SK-N-SH (cell line): ENCODE data around the gene KCTD15. TPM values are rescaled to one million over a fixed set of nuclear protein-coding genes. Genes with fewer than 3 reads are reported as not detected.

Source experiments
- CTCF ChIA-PET: fragments of 300-600, 350-600 bp; formaldehyde crosslinking; extraction: SDS; loops from one replicate; lab custom pipeline; 2021; lab: Yijun Ruan, JAX
- POLR2A ChIA-PET: fragments of 350-600 bp; sonication (Branson Sonifier 250); formaldehyde crosslinking; extraction: SDS; loops from one replicate; lab custom pipeline; 2020; ENCODE audit warnings: antibody characterized with exemption, inconsistent platforms; lab: Yijun Ruan, JAX
- DNase-seq: peaks from one replicate; pipeline ENCODE4 v3.0.0; 2012
- H2AFZ ChIP-seq: fragments of 200-600 bp; sonication (generic); 2 replicates; pipeline ENCODE4 v1.8.1; 2016; ENCODE audit warnings: antibody characterized with exemption, mild to moderate bottlenecking, low read depth
- H3F3A ChIP-seq: fragments of 200-600 bp; sonication (generic); replicated peaks from 2 replicates; pipeline ENCODE3; 2016; ENCODE audit warnings: antibody characterized with exemption, mild to moderate bottlenecking; ENCODE audit not compliant: insufficient read depth
- H3K27ac ChIP-seq, 2 experiments: fragments of 200-500 bp in 1 of 2; fragments of 200-600 bp in 1 of 2; sonication (Bioruptor generic) in 1 of 2; sonication (generic), shearing (Covaris generic) in 1 of 2; 2 replicates each; pipeline versions ENCODE4 v1.5.1 to v1.6.1; 2014 to 2016; ENCODE audit warnings: low read depth in 2 of 2, inconsistent platforms in 1 of 2, low read length in 1 of 2, mild to moderate bottlenecking in 1 of 2, mixed read lengths in 1 of 2
- H3K27me3 ChIP-seq: fragments of 200-600 bp; sonication (generic), shearing (Covaris generic); 2 replicates; pipeline ENCODE4 v1.6.1; 2016; ENCODE audit warnings: mixed run types; ENCODE audit not compliant: insufficient read depth
- H3K36me3 ChIP-seq, 2 experiments: fragments of 200-500 bp in 1 of 2; fragments of 200-600 bp in 1 of 2; sonication (Bioruptor generic) in 1 of 2; sonication (generic) in 1 of 2; replicated peaks in 1 of 2; 2 replicates each; pipeline versions ENCODE3 to v1.5.1; 2014 to 2016; ENCODE audit warnings: low read length in 1 of 2, mild to moderate bottlenecking in 1 of 2; ENCODE audit not compliant: insufficient read depth in 2 of 2, control insufficient read depth in 1 of 2
- H3K4me1 ChIP-seq, 2 experiments: fragments of 200-500 bp in 1 of 2; fragments of 200-600 bp in 1 of 2; sonication (Bioruptor generic) in 1 of 2; sonication (generic), shearing (Covaris generic) in 1 of 2; 2 replicates each; pipeline versions ENCODE4 v1.5.1 to v1.6.1; 2014 to 2016; ENCODE audit warnings: low read depth in 1 of 2, low read length in 1 of 2, mixed run types in 1 of 2; ENCODE audit not compliant: insufficient read depth in 2 of 2, control insufficient read depth in 1 of 2
- H3K4me2 ChIP-seq: fragments of 200-600 bp; sonication (generic), shearing (Covaris generic); 2 replicates; pipeline ENCODE4 v1.6.1; 2017; ENCODE audit warnings: mixed run types
- H3K4me3 ChIP-seq, 2 experiments: fragments of 200-500 bp in 1 of 2; fragments of 200-600 bp in 1 of 2; sonication (Bioruptor generic) in 1 of 2; sonication (generic), shearing (Covaris generic) in 1 of 2; 2 replicates each; pipeline versions ENCODE4 v1.5.1 to v1.8.1; 2014 to 2016; ENCODE audit warnings: low read depth in 2 of 2, inconsistent platforms in 1 of 2, low read length in 1 of 2, mild to moderate bottlenecking in 1 of 2, mixed read lengths in 1 of 2, moderate library complexity in 1 of 2
- H3K79me2 ChIP-seq: fragments of 200-600 bp; sonication (generic); 2 replicates; pipeline ENCODE4 v1.8.1; 2017; ENCODE audit warnings: mild to moderate bottlenecking; ENCODE audit not compliant: insufficient read depth
- H3K9ac ChIP-seq: fragments of 200-600 bp; sonication (generic); 2 replicates; pipeline ENCODE4 v1.6.1; 2017; ENCODE audit warnings: mixed run types
- H3K9me2 ChIP-seq: fragments of 200-600 bp; sonication (generic); 2 replicates; pipeline ENCODE4 v1.6.1; 2017; ENCODE audit warnings: mixed run types
- H3K9me3 ChIP-seq: fragments of 200-600 bp; sonication (generic); 2 replicates; pipeline ENCODE4 v1.6.1; 2017; ENCODE audit warnings: mixed run types, mild to moderate bottlenecking, moderate library complexity
- H4K20me1 ChIP-seq: fragments of 200-600 bp; sonication (generic); 2 replicates; pipeline ENCODE4 v1.6.1; 2017; ENCODE audit warnings: mild to moderate bottlenecking, mixed run types; ENCODE audit not compliant: insufficient read depth
- CHD2 ChIP-seq: fragments of 150-350 bp; IDR thresholded peaks from 2 replicates; pipeline ENCODE4 v1.6.1; 2018; ENCODE audit warnings: low read length; ENCODE audit not compliant: partially characterized antibody
- CTCF ChIP-seq: fragments of 200-600 bp; sonication (generic); IDR thresholded peaks from 2 replicates; pipeline ENCODE4 v1.6.1; 2017; ENCODE audit warnings: antibody characterized with exemption, mild to moderate bottlenecking, moderate library complexity
- ELF1 ChIP-seq: IDR thresholded peaks from 2 replicates; pipeline ENCODE4 v1.4.0; 2012
- EZH2phosphoT487 ChIP-seq: fragments of 200-600 bp; sonication (generic); IDR thresholded peaks from 2 replicates; pipeline ENCODE4 v1.6.1; 2017; ENCODE audit warnings: low read depth, mixed run types, mild to moderate bottlenecking, antibody characterized with exemption, moderate library complexity, borderline replicate concordance
- FOSL2 ChIP-seq: IDR thresholded peaks from 2 replicates; pipeline ENCODE4 v1.4.0; 2012; ENCODE audit warnings: low read depth, mild to moderate bottlenecking, moderate library complexity, borderline replicate concordance
- IRF3 ChIP-seq: fragments of 150-350 bp; IDR thresholded peaks from 2 replicates; pipeline ENCODE4 v1.6.1; 2016; ENCODE audit warnings: mild to moderate bottlenecking, low read depth, low read length
- JUND ChIP-seq: IDR thresholded peaks from 2 replicates; pipeline ENCODE4 v1.4.0; 2012
- MAX ChIP-seq: IDR thresholded peaks from 2 replicates; pipeline ENCODE4 v1.4.0; 2012; ENCODE audit warnings: low read depth
- MEF2A ChIP-seq: IDR thresholded peaks from 2 replicates; pipeline ENCODE4 v1.4.0; 2012; ENCODE audit warnings: low read depth, borderline replicate concordance
- MXI1 ChIP-seq: IDR thresholded peaks from 2 replicates; pipeline ENCODE4 v1.6.1; 2012; ENCODE audit warnings: mild to moderate bottlenecking, low read depth, low read length, improper control_type of control experiment
- NRF1 ChIP-seq: IDR thresholded peaks from 2 replicates; pipeline ENCODE4 v1.6.1; 2012; ENCODE audit warnings: low read depth, mild to moderate bottlenecking, low read length
- POLR2AphosphoS5 ChIP-seq: IDR thresholded peaks from 2 replicates; pipeline ENCODE4 v1.6.1; 2012; ENCODE audit warnings: low read depth, low read length
- RAD21 ChIP-seq: IDR thresholded peaks from 2 replicates; pipeline ENCODE4 v1.6.1; 2012; ENCODE audit warnings: mild to moderate bottlenecking, low read length
- RCOR1 ChIP-seq: fragments of 150-350 bp; IDR thresholded peaks from 2 replicates; pipeline ENCODE4 v1.6.1; 2017; ENCODE audit warnings: antibody characterized with exemption, low read length
- RFX5 ChIP-seq: IDR thresholded peaks from 2 replicates; pipeline ENCODE4 v1.6.1; 2012; ENCODE audit warnings: mild to moderate bottlenecking, improper control_type of control experiment, low read length
- RXRA ChIP-seq: IDR thresholded peaks from 2 replicates; pipeline ENCODE4 v1.4.0; 2012; ENCODE audit warnings: low read depth, mild to moderate bottlenecking, borderline replicate concordance
- SIN3A ChIP-seq: IDR thresholded peaks from 2 replicates; pipeline ENCODE4 v1.6.1; 2012; ENCODE audit warnings: low read depth, mild to moderate bottlenecking, low read length, moderate library complexity, borderline replicate concordance
- SMC3 ChIP-seq: IDR thresholded peaks from 2 replicates; pipeline ENCODE4 v1.6.1; 2012; ENCODE audit warnings: low read depth, low read length, improper control_type of control experiment
- TAF1 ChIP-seq: IDR thresholded peaks from 2 replicates; pipeline ENCODE4 v1.6.1; 2012; ENCODE audit warnings: low read depth, mild to moderate bottlenecking, low read length, moderate library complexity, borderline replicate concordance
- TCF12 ChIP-seq: IDR thresholded peaks from 2 replicates; pipeline ENCODE4 v1.4.0; 2012
- YY1 ChIP-seq: IDR thresholded peaks from 2 replicates; pipeline ENCODE4 v1.4.0; 2012; ENCODE audit warnings: low read depth, mild to moderate bottlenecking
- ZBTB33 ChIP-seq: IDR thresholded peaks from 2 replicates; pipeline ENCODE4 v1.4.0; 2012; ENCODE audit warnings: low read depth, borderline replicate concordance
- WGBS: methylation state at CpG from one replicate; pipeline ENCODE4 v1.1.6; 2017; ENCODE audit warnings: low lambda C conversion rate; 5-methylcytosine and 5-hydroxymethylcytosine counted together
- polyA plus RNA-seq, 3 experiments: library from polyadenylated mRNA; depleted of rRNA; stranded (reverse); fragments of >200 nt; gene quantifications; 2 replicates each; pipeline ENCODE4 v1.2.3, GENCODE V29; 2012

KCTD15 gene
- polyA plus RNA-seq, 1 of the 3 experiments (the other 2 are of a cell fraction) = 15.5 TPM

- WGBS = 78% methylated on average over 59 of the region's 72 CpGs
- Histone ChIP-seq H2AFZ (no peak overlapping the region), H3K4me3 (no peak overlapping the region), H3K36me3 (no peaks in the 10 kb centered on the region), H4K20me1 (no peaks in the 10 kb centered on the region), H3K9me2 (no peaks in the 10 kb centered on the region)
- CTCF ChIA-PET = interaction anchor here (0.6 to 11.0 kb wide), 40 partner anchors 8 to 536 kb away, joined by 3 to 155 read pairs (median 6); no protein-coding TSS in a partner anchor
- TF ChIP-seq RCOR1 (no peak), MEF2A (no peak), YY1 (no peak), FOSL2 (no peak), NRF1 (no peak), IRF3 (no peak), SMC3 (no peak), RAD21 (no peak)
- TF ChIP-seq, all 33 proteins: peak for 0
- no peak overlapping the region for H3K27ac ChIP-seq
- H3K27me3 ChIP-seq = no peaks in the 10 kb centered on the region
- no peaks in the 10 kb centered on the region for H3F3A ChIP-seq
- peaks cover 0 to 26% of the 10 kb centered on the region in 2 experiments; a peak in 1 of 4 replicates for H3K4me1 ChIP-seq
- H3K9ac ChIP-seq = no peak overlapping the region
- no peaks in the 10 kb centered on the region for H3K79me2 ChIP-seq
- POLR2A ChIA-PET = no interaction called here
- no peak for DNase-seq
- no peak overlapping the region for H3K4me2 ChIP-seq
- H3K9me3 ChIP-seq = no peaks in the 10 kb centered on the region
Observed at GRCh38 chr19:33772102-33772857, 24.4 kb upstream of the KCTD15 start.

GRCh38 chr19:33772858-33773180, 23.9 kb upstream of the KCTD15 start:
- Histone ChIP-seq H3K9ac (no peak overlapping the region), H3K4me3 (no peak overlapping the region), H3K9me3 (no peaks in the 10 kb centered on the region), H3K36me3 (no peaks in the 10 kb centered on the region), H4K20me1 (no peaks in the 10 kb centered on the region), H3K4me2 (no peak overlapping the region), H3K27me3 (no peaks in the 10 kb centered on the region), H3K27ac (no peak overlapping the region), H2AFZ (no peak overlapping the region), H3K4me1 (peaks cover 0 to 28% of the 10 kb centered on the region in 2 experiments; a peak in 1 of 4 replicates), H3F3A (no peaks in the 10 kb centered on the region), H3K79me2 (no peaks in the 10 kb centered on the region), H3K9me2 (no peaks in the 10 kb centered on the region)
- CTCF ChIA-PET = interaction anchor here (0.8 to 11.0 kb wide), 16 partner anchors 9 to 537 kb away, joined by 3 to 155 read pairs (median 18); no protein-coding TSS in a partner anchor
- POLR2A ChIA-PET = no interaction called here
- no peak for DNase-seq
- 79% methylated on average over 17 of the region's 23 CpGs for WGBS
- TF ChIP-seq MXI1 = no peak
- TF ChIP-seq JUND = no peak
- no peak for TF ChIP-seq RFX5
- TF ChIP-seq ELF1 = no peak
- no peak for TF ChIP-seq RXRA
- no peak for TF ChIP-seq TAF1
- no peak for TF ChIP-seq MEF2A
- no peak for TF ChIP-seq ZBTB33
- no peak for TF ChIP-seq POLR2AphosphoS5
- no peak for TF ChIP-seq CHD2
- no peak for TF ChIP-seq YY1
- no peak for TF ChIP-seq RCOR1
- no peak for TF ChIP-seq MAX
- no peak for TF ChIP-seq SIN3A
- TF ChIP-seq TCF12 = no peak
- no peak for TF ChIP-seq EZH2phosphoT487
- no peak for TF ChIP-seq IRF3
- no peak for TF ChIP-seq CTCF
